HG03571 (cell line): ENCODE measurements around the gene ITGB5.

ENCODE experiments used
- ATAC-seq: cut with Tn5 transposase; IDR thresholded peaks from one replicate; pipeline ENCODE4 v1.9.1; 2021; ENCODE audit not compliant: unreplicated experiment

Gene ITGB5

DNA sequence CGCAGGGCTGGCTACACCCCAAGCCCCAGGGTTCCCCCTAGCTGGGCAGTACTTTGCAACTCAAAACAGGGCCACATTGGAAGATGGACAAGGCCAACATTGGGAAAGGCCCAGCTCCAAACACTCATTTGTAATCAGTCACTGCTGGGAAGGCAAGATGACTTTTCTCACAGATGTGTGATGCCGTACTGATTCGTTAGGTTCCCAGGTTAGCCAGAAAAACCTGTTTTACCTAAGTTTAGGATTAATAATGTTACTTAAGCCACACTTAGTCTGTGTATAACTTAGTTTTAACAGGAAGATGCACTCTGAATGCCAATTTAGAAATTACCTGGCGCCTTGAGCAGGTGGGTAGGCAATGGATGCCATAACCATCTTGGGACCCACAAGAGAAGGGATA is 71.0 kb downstream of the ITGB5 start:
- ATAC-seq = no peak

DNA sequence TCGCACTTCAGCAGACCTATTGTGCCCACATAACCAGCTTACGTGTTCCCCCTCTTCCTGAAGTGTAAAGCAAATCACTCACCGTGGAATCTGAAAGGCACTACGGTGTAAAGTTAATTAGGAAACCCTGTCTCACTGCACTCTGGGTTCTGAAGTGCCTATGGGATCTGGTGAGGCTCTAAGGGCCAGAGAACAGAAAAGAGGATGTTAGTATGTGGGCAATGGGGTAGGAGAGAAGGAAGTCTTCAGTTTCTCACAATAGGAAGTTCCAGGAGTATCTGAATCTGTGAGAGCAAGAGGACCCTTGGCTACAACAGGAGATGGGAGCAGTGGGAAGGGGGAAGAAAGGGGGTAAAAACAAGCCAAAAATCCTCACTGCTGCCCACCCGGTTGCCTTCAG is 71.4 kb downstream of the ITGB5 start:
- no peak for ATAC-seq

DNA sequence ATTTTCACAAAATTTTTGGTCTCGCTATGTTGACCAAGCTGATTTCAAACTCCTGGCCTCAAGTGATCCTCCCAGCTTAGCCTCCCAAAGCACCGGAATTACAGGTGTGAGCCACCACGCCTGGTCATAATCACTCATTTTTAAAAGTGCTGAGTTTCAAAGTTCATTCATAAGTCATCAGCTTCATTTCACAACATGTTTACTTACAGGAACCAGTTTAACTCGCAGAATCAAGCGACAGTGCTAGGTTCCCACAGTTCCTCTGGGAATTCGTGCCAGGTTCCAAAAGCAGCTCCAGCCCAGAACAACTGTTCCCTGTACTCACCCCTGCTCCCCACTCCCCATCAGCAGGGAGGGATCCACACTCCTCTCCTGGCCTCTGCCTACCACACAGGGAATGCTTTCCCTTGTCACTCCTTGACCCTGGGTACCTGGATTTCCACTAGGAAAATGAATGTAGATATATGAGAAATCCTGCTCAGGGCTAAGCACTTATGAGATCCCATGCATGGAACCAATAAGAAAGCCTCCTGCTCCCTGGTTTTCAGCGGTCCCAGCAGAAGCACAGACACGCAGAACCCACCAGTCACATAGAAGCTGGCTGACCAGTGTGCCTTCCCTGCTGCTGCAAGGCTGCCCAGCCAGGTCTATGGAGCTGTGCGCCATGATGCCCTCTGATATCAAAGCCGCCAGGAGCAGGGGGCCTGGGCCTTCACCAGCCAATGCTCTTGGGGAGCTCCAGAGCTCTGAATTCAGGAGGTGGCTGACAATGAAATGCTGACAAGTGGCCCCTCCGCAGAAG is 72.3 kb downstream of the ITGB5 start:
- ATAC-seq = no peak

DNA sequence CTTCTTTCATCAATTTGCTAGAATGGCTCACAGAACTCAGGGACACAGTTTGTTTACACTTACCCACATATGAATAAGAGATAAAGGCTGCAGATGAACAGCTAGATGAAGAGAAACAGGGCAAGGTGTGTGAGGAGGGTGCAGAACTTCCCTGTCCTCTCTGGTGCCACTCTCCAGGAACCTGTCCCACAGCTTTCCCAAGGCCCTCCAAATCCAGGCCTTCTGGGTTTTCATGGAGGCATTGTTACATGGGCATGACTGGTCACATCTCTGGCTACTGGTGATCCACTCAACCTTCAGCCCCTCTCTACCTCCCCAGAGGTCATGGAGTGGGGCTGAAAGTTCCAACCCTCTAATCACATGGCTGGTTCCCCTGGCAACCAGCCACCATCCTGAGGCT is 73.6 kb downstream of the ITGB5 start:
- no peak for ATAC-seq

DNA sequence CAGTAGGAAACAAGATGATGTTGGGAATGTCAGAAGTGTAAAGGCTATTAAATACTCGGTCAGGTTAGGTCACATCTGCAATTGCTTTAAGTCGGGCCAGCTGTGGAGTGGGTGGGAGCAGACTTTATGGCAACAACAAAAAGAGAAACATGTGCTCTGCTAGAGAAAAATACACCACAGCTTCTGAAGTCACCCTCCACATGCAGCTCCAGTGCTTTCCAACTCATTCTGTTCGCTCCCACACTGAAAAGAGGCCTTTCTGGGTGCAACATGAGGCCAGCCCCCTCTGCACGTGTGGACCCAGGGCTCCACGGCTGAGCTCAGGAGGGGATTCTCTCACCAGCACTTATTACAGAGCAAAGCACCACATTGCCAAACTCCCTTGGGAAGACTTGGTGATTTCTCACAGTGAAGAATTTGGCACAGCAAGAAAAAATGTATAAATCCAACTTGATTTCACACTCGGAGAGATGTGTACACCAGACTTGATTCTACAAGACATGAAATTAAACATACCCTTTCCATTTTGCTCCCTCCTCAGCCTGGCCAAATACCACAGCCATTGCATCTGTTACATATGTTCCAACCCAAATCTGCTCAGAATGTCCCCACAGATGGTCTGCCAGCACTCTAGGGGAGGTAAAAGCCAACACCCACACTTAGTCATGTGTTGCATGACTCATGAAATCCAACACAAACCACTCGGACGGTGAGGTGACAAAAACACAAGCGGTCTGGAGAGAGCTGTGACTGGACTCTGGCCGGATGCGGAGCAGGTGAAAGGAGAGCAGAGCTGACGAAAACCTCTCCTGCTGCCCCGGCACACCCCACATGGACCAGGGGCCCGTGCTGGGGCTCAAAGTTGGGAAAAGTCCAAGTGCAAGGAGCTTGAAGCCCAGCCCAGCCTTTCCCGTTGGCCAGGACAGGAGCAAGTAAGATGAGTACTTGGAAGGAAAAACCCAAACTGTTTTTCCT is 74.6 kb downstream of the ITGB5 start:
- ATAC-seq = no peak

DNA sequence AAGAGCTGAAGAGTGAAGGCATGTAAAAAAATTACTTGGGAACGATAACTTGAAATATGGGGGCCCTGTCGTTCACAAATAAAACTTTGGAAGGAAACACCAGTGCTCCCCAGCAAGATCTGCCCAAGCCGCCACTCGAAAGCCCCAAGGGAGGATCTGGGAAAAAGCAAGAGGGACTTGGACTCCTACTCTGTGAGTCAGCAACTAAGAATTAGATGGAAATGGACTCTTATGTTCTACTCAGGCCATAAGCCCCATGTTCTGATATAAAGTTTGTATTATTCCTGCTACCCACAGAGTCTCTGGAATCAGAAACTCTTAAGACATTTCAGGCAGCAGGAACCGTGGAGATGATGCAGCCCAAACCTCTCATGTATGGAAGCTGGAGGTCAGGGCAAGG is 75.7 kb downstream of the ITGB5 start:
- ATAC-seq = no peak

DNA sequence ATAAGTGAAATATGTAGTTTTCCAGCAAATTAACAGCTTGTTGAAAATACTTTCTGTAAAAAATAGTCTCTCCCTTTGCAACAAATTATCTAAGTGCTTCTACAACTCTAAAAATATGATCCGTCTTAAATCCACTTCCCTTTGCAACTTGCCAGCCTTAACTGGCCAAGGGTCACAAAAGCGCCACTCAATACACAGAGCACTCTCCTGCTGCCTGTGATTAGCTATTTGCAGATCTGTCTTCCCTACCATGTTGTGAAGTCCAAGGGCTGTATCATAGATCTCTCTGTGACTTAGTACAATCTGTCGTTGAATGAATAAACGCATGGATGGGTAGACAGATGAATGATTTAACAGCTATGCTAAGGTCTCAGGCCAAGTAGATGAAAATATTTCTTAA is 76.2 kb downstream of the ITGB5 start:
- ATAC-seq = no peak

DNA sequence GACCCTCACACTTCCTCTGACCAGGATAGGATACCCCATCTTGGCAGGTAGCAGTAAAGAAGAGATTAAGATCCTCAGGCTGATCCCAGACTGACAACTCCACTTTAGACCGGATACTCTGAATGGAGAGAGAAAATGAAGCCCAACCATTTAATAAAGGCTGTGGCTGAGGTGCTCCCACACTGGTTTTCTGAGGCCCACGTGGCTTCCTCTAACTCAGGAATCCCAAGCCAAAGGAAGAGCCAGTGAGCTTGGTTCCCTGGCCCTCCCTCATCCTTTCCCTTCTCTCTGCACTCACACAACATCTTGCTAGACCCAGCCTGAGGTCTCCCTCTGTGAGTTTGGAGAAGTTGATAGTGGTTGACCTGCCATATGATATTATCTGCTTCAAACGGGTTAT is 78.1 kb downstream of the ITGB5 start:
- no peak for ATAC-seq

DNA sequence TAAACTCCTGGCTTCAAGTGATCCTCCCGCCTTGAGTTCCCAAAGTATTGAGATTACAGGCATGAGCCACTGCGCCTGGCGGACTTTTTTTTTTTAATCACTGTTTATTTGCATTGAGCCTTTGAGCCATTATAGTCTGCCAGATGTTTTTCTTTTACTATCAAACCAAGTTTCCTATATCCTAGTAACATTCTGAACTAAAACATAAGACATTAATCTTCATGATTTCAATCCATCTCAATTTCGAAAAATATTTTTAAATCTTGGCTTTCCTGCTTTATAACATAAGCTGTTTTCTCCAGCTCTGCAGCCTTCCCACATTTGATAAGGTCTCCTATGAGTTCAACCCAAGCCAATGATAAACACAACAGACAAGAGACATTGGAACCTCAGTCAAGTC is 81.5 kb downstream of the ITGB5 start:
- ATAC-seq = no peak

DNA sequence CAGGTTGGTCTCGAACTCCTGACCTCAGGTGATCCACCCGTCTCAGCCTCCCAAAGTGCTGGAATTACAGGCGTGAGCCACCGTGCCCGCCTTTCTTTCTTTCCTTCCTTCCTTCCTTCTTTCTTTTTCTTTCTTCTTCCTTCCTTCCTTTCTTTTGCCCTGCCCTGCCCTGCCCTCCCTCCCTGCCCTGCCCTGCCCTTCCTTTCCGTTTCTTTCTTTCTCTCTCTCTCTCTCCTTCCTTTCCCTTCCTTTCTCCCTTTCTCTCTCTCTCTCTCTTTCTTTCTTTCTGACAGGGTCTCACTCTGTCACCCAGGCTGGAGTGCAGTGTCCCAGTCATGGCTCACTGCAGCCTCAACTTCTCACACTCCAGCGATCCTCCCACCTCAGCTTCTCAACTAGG is 82.3 kb downstream of the ITGB5 start:
- ATAC-seq = no peak

DNA sequence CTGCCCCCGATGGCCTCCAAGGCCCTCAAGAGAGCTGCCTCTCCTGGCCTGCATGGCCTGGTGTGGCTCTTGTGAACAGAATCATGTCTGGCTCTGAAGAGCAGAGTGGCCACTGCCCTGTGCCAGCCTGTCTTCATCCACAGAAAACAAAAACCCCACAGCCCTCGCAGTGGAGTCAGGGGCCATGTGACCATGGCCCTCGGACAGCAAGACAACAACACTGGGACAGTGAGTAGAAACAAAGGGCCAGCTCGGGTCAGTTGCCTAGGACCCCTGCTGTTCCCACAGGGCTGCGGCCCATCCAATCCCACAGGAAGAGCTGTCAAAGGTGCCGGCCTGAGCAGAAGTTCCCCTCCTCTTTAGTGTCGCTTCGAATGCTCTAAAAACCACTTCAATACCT is 84.5 kb downstream of the ITGB5 start:
- ATAC-seq = no peak

DNA sequence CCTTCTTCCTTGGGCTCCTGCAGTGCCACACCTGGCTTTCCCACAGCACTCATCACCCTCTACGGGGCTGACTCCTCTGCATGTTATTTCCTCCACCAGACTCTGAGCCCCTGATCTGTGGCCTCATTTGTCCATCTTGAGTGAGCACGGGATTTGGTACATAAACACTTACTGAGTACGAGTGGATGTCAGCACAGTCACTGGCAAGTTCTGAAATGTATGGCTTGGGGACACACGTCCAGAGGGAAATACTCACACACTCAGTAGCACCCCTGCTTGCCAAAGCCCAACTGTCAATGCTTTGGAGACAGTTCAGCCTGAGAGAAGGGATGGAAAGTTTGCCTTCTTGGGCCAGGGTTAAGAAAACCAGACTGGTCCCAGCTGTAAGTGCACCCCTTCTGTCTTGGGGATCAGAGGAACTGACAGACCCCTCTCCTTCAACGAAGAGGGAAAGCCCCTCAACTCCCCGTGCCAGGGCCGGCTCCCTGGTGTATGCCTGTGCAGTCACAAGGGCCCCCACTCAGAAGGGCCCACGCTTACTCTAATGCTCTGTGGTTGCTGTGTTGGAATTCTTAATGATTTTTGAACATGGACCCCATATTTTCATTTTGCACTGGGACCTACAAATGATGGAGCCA is 85.0 kb downstream of the ITGB5 start:
- no peak for ATAC-seq

DNA sequence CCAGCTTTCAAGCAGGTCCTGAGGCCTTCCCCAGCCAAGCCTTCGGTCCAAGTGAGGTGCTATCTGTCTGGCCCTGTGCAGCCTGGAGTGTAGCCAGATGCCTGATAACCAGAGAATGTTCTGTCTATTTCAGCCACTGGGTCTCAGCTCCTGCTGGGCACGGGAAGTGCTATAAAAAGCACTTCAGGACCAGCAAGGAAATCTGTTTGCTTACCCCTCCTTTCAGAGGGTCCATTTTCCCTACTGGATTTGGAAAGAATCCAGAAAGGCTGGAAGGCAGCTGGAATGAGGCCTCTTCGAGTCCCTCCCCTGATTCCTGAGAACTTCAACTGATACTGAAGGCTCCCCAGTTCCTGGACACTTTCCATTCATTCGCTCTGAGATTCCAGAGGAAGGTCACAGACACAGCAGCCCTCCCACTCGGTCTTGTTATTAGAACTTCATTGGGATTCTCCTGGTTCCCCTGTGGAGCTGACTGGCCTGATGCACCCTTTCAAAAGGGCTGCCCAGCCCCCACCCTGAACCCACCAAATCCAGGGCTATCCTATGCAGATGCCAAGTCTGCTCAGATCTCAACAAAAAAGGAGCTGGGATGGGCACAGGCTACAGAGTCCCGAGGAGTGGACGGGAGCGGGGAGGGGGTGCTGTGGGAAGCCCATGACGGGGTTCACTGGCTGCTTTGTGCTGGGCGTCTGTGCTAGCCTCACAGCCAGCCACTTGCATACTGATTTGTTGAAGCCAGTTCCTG is 86.5 kb downstream of the ITGB5 start:
- ATAC-seq = no peak

DNA sequence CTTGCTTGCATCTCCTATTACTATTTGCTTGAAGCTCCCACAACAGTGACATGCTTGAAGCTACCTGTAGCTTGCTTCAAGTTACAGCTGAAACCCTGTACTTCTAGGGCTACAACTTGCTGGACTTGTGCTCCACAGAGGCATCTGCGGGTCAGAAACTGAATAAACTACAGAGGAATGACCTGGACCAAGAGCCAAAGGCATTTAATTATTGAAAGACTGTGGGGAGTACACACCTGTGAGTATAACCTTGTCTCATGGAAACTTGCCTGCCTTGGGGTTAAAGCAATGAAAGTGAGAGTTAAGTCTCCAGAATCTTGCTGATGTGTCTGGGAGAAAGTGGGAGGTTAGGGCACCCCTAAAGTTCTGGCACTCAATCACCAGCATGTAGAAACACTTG is 87.1 kb downstream of the ITGB5 start:
- ATAC-seq = no peak

DNA sequence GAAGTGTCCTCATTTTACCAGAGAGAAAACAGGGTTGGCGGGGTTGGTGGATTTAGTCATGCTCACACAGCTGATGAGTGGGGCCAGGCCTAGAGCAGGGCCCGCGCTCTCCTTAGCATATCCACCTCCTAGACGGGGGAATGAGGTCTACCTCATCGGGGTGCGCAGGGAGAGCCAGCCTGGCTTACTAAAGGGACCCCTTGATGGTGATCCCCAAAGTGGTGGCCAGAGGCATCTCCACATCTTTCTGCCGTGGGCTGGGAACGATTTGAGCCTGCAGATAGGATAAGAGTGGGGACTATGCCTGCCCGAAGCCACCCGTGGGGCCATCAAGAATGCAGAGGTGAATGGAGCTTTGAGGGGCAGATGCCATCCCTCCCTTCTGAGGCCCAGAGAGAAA is 87.5 kb downstream of the ITGB5 start:
- no peak for ATAC-seq

DNA sequence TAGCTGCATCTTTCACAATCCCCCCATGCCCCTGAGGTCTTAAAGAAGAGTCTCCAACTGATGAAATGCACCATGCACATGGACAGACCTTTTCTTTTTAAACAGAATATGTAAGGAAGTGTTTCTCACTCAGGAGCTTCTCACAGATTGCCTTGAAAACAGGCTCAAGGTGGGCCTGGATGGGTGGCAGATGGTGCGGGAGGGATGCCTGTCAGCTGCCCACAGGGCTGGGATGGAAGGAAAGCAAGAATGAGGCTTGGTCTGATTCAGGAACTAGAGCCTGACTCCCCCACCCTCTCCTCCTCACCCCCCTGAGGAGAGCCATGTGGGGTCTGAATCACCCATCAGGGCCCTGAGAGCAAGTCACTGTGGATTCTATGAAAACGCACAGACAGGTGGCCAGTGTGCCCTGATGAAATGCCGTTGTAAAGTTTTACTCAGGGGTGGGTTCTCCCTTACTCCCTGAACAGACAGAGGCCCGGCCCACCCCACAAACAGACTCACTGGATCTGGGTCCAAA is 89.7 kb downstream of the ITGB5 start:
- ATAC-seq = no peak

DNA sequence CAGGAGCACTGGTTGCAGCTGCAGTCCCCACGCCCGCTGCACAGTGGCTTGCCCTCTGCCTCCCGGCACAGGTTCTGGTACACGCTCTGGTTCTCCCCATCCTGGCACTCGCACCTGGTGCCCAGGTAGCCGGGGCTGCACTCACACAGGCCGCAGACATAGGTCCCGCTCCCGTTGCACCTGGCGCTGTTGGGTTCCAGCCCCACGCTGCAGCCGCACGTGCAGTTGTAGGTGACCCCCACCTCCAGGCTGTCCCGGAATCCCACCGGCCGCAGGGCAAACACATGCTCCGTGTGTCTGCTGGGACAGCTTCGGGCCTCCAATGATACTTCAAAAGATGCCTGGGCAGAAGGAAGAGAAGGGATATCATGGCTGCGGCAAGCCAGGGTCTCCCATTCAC is 90.7 kb downstream of the ITGB5 start:
- no peak for ATAC-seq

DNA sequence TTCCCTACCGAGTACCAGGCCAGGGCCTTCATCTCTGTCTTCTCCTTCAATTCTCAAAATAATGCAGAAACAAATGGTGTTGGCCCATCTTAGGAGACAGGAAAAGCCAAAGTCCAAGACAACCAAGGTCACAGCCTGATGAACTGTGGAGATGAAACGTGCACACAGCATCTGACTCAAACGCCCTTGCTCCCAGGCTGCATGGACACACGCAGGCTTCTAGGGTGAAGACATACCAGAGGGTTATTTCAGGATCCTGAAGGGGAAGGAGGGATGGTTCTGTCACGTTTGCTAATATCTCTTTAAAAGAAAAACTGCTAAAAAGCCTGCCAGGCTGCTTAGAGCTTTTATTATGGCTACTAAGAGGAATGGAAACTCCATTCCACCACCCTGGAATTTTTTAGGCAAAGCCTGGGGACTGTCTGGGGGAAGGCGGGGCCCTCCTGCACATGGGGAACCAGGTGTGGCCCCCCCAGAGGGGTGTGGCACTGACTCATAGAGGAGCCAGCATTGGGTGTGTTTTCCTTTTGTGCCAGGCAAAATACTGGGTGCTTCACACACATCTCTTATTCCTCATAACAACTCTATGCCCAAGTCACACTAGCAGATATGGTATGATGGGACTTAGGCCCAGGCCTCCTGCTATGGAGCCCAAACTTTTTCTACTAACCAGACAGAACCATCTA is 94.0 kb downstream of the ITGB5 start:
- ATAC-seq = no peak

DNA sequence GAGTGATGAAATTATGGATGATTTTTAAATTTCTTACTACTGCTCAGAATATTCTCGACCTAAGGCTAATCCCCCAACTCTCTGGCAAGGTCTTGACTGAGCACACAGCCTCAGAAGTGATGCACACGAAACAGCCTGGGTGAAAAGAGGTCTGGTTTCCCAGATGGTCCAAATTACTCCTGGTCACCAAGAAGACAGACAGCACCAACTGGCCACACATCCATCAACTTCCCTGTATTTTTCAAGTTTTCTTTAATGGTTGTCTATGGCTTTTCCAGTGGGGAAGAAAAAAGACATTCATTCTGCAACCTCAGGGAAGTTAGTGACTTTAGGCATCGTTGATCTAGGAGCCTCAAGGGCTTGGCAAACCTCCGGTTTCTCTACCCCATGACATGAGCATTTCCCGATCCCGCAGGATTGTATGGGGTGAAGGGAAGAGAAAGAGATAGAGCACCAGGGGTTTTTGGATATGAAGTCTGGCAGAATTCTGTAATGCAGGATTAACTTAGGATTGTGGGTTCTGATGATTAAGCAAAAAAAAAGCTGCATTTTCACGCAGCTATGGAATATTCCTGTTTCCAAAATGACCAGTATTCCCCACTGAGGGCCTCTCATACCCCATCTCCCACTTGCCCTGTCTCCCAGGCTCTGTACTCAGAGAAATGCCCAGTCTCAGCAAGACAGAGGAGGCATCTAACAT is 94.7 kb downstream of the ITGB5 start:
- no peak for ATAC-seq
